Fibroblast of lung (primary cell): ENCODE results near the gene ATG4B.

Source experiments
- CTCF ChIP-seq, 2 donors: IDR thresholded peaks in 1 of 2; conservative IDR thresholded peaks in 1 of 2; 1 replicate in 1 of 2; 2 replicates in 1 of 2; pipeline ENCODE4 v1.5.1; 2011 to 2012; ENCODE audit warnings: low read length in 2 of 2, control low read depth in 1 of 2, inconsistent platforms in 1 of 2, low read depth in 1 of 2, mild to moderate bottlenecking in 1 of 2
- EZH2 ChIP-seq: IDR thresholded peaks from 2 replicates; pipeline ENCODE4 v1.5.1; 2012; ENCODE audit warnings: low read length, control low read depth, mild to moderate bottlenecking; ENCODE audit errors: missing control alignments

GRCh38 chr2:241677392-241677791, 39.9 kb downstream of the ATG4B start:
- no peak for TF ChIP-seq CTCF (conservative IDR thresholded peaks at IDR 0.05 in 1 of 2, IDR thresholded peaks at IDR 0.05 in 1 of 2; ENCODE audit: low read depth in 1 of 2, low read length in 2 of 2)
- no peak for TF ChIP-seq EZH2
